ENCODE measurements around the gene CYP2A7.
"Not testable (repeated sequence)": the region's sequence is repeated elsewhere in the genome, so short reads cannot be mapped to it uniquely, and the experiment has no call there.

The CYP2A7 gene

GRCh38 chr19:40862785-40863184, 19.2 kb downstream of the CYP2A7 start:
- TF ChIP-seq CTCF (conservative IDR thresholded peaks at IDR 0.05; ENCODE audit: low read depth, low read length) = no peak
- no peak overlapping the region for H3K27ac ChIP-seq

GRCh38 chr19:40862333-40862732, 19.7 kb downstream of the CYP2A7 start:
- Histone ChIP-seq H3K4me1 (ENCODE audit: low read depth, poor library complexity, severe bottlenecking) (peaks cover 6% of the 10 kb centered on the region), H3K27me3 (ENCODE audit: insufficient read depth, low read depth) (no peaks in the 10 kb centered on the region), H3K9ac (no peak overlapping the region), H4K20me1 (ENCODE audit: insufficient read depth) (no peaks in the 10 kb centered on the region), H3K36me3 (ENCODE audit: insufficient read depth) (no peaks in the 10 kb centered on the region), H2AFZ (ENCODE audit: low read depth) (no peak overlapping the region), H3K4me3 (IDR thresholded peaks at IDR 0.05; ENCODE audit: insufficient read depth, low read depth, low read length) (no peak overlapping the region), H3K27ac (no peak overlapping the region), H3K79me2 (ENCODE audit: insufficient read depth, low read depth) (no peaks in the 10 kb centered on the region), H3K4me2 (no peak overlapping the region)
- TF ChIP-seq CTCF (conservative IDR thresholded peaks at IDR 0.05; ENCODE audit: low read depth, low read length) = no peak

More at GRCh38 chr19:40862785-40863184, 19.2 kb downstream of the CYP2A7 start:
- H3K36me3 ChIP-seq (ENCODE audit: insufficient read depth) = no peaks in the 10 kb centered on the region
- H3K4me3 ChIP-seq (IDR thresholded peaks at IDR 0.05; ENCODE audit: insufficient read depth, low read depth, low read length) = no peak overlapping the region
- H2AFZ ChIP-seq (ENCODE audit: low read depth) = no peak overlapping the region
- no peaks in the 10 kb centered on the region for H4K20me1 ChIP-seq (ENCODE audit: insufficient read depth)
- peaks cover 6% of the 10 kb centered on the region for H3K4me1 ChIP-seq (ENCODE audit: low read depth, poor library complexity, severe bottlenecking)
- H3K4me2 ChIP-seq = no peak overlapping the region
- no peak overlapping the region for H3K9ac ChIP-seq
- H3K79me2 ChIP-seq (ENCODE audit: insufficient read depth, low read depth) = no peaks in the 10 kb centered on the region
- H3K27me3 ChIP-seq (ENCODE audit: insufficient read depth, low read depth) = no peaks in the 10 kb centered on the region

- no peaks in the 10 kb centered on the region for H3K79me2 ChIP-seq (ENCODE audit: insufficient read depth, low read depth)
- peaks cover 21% of the 10 kb centered on the region for H3K4me1 ChIP-seq (ENCODE audit: low read depth, poor library complexity, severe bottlenecking)
- no peaks in the 10 kb centered on the region for H4K20me1 ChIP-seq (ENCODE audit: insufficient read depth)
- H3K9ac ChIP-seq = no peak overlapping the region
- H3K36me3 ChIP-seq (ENCODE audit: insufficient read depth) = no peaks in the 10 kb centered on the region
- H3K27ac ChIP-seq = no peak overlapping the region
- no peak overlapping the region for H3K4me3 ChIP-seq (IDR thresholded peaks at IDR 0.05; ENCODE audit: insufficient read depth, low read depth, low read length)
- no peak for TF ChIP-seq CTCF (conservative IDR thresholded peaks at IDR 0.05; ENCODE audit: low read depth, low read length)
- no peak overlapping the region for H3K4me2 ChIP-seq
- H3K27me3 ChIP-seq (ENCODE audit: insufficient read depth, low read depth) = no peaks in the 10 kb centered on the region
- H2AFZ ChIP-seq (ENCODE audit: low read depth) = no peak overlapping the region
These were observed 23.9 kb downstream of the CYP2A7 start for GRCh38 chr19:40858109-40858508.

GRCh38 chr19:40852467-40853152, 29.4 kb downstream of the CYP2A7 start:
- not testable (repeated sequence) for H3K9ac ChIP-seq; H4K20me1 ChIP-seq (ENCODE audit: insufficient read depth); H3K4me3 ChIP-seq (IDR thresholded peaks at IDR 0.05; ENCODE audit: insufficient read depth, low read depth, low read length); H3K4me2 ChIP-seq; H2AFZ ChIP-seq (ENCODE audit: low read depth); H3K27me3 ChIP-seq (ENCODE audit: insufficient read depth, low read depth); H3K36me3 ChIP-seq (ENCODE audit: insufficient read depth); H3K79me2 ChIP-seq (ENCODE audit: insufficient read depth, low read depth); H3K27ac ChIP-seq
- H3K4me1 ChIP-seq (ENCODE audit: low read depth, poor library complexity, severe bottlenecking) = peaks cover 15% of the 10 kb centered on the region

GRCh38 chr19:40850277-40850676, 31.8 kb downstream of the CYP2A7 start, which contains the start of gene CYP2A6:
Gene CYP2A6, minus strand, starts transcription at chr19:40850447. Its CDS starts 21 bp downstream, at chr19:40850426.
- not testable (repeated sequence) for H3K4me2 ChIP-seq; H3K79me2 ChIP-seq (ENCODE audit: insufficient read depth, low read depth); H3K4me3 ChIP-seq (IDR thresholded peaks at IDR 0.05; ENCODE audit: insufficient read depth, low read depth, low read length); H2AFZ ChIP-seq (ENCODE audit: low read depth); H3K27me3 ChIP-seq (ENCODE audit: insufficient read depth, low read depth); H3K36me3 ChIP-seq (ENCODE audit: insufficient read depth); H3K4me1 ChIP-seq (ENCODE audit: low read depth, poor library complexity, severe bottlenecking); H3K27ac ChIP-seq; H3K9ac ChIP-seq; H4K20me1 ChIP-seq (ENCODE audit: insufficient read depth)

GRCh38 chr19:40846722-40847121, 35.3 kb downstream of the CYP2A7 start:
- not testable (repeated sequence) for H4K20me1 ChIP-seq (ENCODE audit: insufficient read depth); H3K27me3 ChIP-seq (ENCODE audit: insufficient read depth, low read depth); H3K9ac ChIP-seq; H3K4me2 ChIP-seq; H3K4me3 ChIP-seq (IDR thresholded peaks at IDR 0.05; ENCODE audit: insufficient read depth, low read depth, low read length); H3K4me1 ChIP-seq (ENCODE audit: low read depth, poor library complexity, severe bottlenecking); H3K36me3 ChIP-seq (ENCODE audit: insufficient read depth); H3K27ac ChIP-seq; H2AFZ ChIP-seq (ENCODE audit: low read depth); H3K79me2 ChIP-seq (ENCODE audit: insufficient read depth, low read depth)

- not testable (repeated sequence) for H4K20me1 ChIP-seq (ENCODE audit: insufficient read depth); H3K4me2 ChIP-seq; H3K9ac ChIP-seq; H3K36me3 ChIP-seq (ENCODE audit: insufficient read depth); H3K27me3 ChIP-seq (ENCODE audit: insufficient read depth, low read depth); H3K27ac ChIP-seq; H3K4me3 ChIP-seq (IDR thresholded peaks at IDR 0.05; ENCODE audit: insufficient read depth, low read depth, low read length); H2AFZ ChIP-seq (ENCODE audit: low read depth); H3K4me1 ChIP-seq (ENCODE audit: low read depth, poor library complexity, severe bottlenecking); H3K79me2 ChIP-seq (ENCODE audit: insufficient read depth, low read depth)
These were observed 38.4 kb downstream of the CYP2A7 start for GRCh38 chr19:40843653-40844052.

- not testable (repeated sequence) for H3K4me1 ChIP-seq (ENCODE audit: low read depth, poor library complexity, severe bottlenecking); H4K20me1 ChIP-seq (ENCODE audit: insufficient read depth); H3K9ac ChIP-seq; H3K4me2 ChIP-seq; H3K27ac ChIP-seq; H2AFZ ChIP-seq (ENCODE audit: low read depth); H3K4me3 ChIP-seq (IDR thresholded peaks at IDR 0.05; ENCODE audit: insufficient read depth, low read depth, low read length); H3K36me3 ChIP-seq (ENCODE audit: insufficient read depth); H3K79me2 ChIP-seq (ENCODE audit: insufficient read depth, low read depth); H3K27me3 ChIP-seq (ENCODE audit: insufficient read depth, low read depth)
These were observed 38.9 kb downstream of the CYP2A7 start for GRCh38 chr19:40842997-40843652.
